ENCODE data around the gene MCF2L2.
A peak's percentile ranks its signal among the peaks of the same experiment; 100 is the strongest.

The MCF2L2 gene

DNA sequence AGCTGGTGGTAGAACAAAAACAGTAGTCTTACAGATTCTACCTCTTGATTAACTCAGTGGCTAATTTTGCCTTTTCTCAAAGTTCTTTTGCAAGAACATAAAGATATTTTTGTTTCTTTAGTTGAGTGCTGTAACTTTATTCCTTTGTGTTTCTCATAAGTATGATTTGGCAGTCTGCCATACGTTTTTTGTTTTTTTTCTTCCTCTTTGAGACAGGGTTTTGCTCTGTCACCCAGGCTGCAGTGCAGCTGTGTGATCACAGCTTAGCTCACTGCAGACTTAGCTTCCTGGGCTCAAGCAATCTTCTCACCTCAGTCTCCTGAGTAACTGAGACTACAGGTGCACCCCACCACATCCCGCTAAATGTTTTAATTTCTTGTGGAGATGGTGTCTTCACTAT, 153.0 kb downstream of the MCF2L2 start:
- no peak for TF ChIP-seq TAF1 (IDR thresholded peaks at IDR 0.05; ENCODE audit: low read depth, low read length)
- no peak for TF ChIP-seq POLR2AphosphoS5 (IDR thresholded peaks at IDR 0.05; ENCODE audit: low read depth, low read length)
- TF ChIP-seq SPI1 (IDR thresholded peaks at IDR 0.05; ENCODE audit: low read depth, low read length), result no peak
- TF ChIP-seq POLR2A (IDR thresholded peaks at IDR 0.05; ENCODE audit: low read depth, low read length), result no peak
- no peak for TF ChIP-seq POU2F2 (IDR thresholded peaks at IDR 0.05; ENCODE audit: low read depth, low read length)
- TF ChIP-seq PAX5 (IDR thresholded peaks at IDR 0.05; ENCODE audit: insufficient read depth, low read length, severe bottlenecking), result no peak
- DNase-seq (ENCODE audit: insufficient read length, low spot score), result no peak
- FAIRE-seq, result peak; percentile 33

DNA sequence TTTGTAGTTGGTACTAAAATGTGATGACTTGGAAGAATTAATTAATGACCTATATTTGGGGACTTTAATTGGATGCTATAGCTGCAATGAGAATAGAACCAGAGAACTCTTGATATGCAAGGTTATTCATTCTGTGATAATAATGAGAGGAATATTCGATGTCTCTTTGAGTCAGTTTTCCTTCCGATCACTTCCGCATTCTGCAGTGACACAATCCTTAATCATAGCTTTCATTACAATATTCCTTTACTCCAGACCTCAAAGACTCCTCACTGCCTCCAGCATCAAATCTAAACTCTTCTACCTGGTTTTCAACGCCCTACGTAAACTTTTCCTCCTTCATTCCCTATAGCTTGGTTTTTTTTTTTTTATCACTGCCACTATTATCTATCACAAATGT, 153.8 kb downstream of the MCF2L2 start:
- no peak for TF ChIP-seq PAX5 (IDR thresholded peaks at IDR 0.05; ENCODE audit: insufficient read depth, low read length, severe bottlenecking)
- DNase-seq (ENCODE audit: insufficient read length, low spot score) (no peak), FAIRE-seq (no peak)

GRCh38 chr3:183272791-183273190, 155.6 kb downstream of the MCF2L2 start:
- DNase-seq (ENCODE audit: insufficient read length, low spot score), result no peak
- no peak for FAIRE-seq
- TF ChIP-seq POU2F2 (IDR thresholded peaks at IDR 0.05; ENCODE audit: low read depth, low read length) (no peak), TAF1 (IDR thresholded peaks at IDR 0.05; ENCODE audit: low read depth, low read length) (no peak)

GRCh38 chr3:183272142-183272541, 156.3 kb downstream of the MCF2L2 start:
- FAIRE-seq (no peak), DNase-seq (ENCODE audit: insufficient read length, low spot score) (no peak)
- TF ChIP-seq POU2F2 (IDR thresholded peaks at IDR 0.05; ENCODE audit: low read depth, low read length) (no peak), PAX5 (IDR thresholded peaks at IDR 0.05; ENCODE audit: insufficient read depth, low read length, severe bottlenecking) (no peak), POLR2AphosphoS5 (IDR thresholded peaks at IDR 0.05; ENCODE audit: low read depth, low read length) (no peak), POLR2A (IDR thresholded peaks at IDR 0.05; ENCODE audit: low read depth, low read length) (no peak), TAF1 (IDR thresholded peaks at IDR 0.05; ENCODE audit: low read depth, low read length) (no peak), SPI1 (IDR thresholded peaks at IDR 0.05; ENCODE audit: low read depth, low read length) (no peak)

DNA sequence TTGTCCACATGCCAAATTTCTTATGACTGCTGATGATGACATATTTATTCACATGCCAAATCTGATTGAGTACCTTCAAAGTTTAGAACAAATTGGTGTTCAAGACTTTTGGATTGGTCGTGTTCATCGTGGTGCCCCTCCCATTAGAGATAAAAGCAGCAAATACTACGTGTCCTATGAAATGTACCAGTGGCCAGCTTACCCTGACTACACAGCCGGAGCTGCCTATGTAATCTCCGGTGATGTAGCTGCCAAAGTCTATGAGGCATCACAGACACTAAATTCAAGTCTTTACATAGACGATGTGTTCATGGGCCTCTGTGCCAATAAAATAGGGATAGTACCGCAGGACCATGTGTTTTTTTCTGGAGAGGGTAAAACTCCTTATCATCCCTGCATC, 158.1 kb downstream of the MCF2L2 start:
- FAIRE-seq (no peak), DNase-seq (ENCODE audit: insufficient read length, low spot score) (no peak)
- TF ChIP-seq POU2F2 (IDR thresholded peaks at IDR 0.05; ENCODE audit: low read depth, low read length) (no peak), TAF1 (IDR thresholded peaks at IDR 0.05; ENCODE audit: low read depth, low read length) (no peak), POLR2A (IDR thresholded peaks at IDR 0.05; ENCODE audit: low read depth, low read length) (no peak), SPI1 (IDR thresholded peaks at IDR 0.05; ENCODE audit: low read depth, low read length) (no peak)

- DNase-seq (ENCODE audit: insufficient read length, low spot score) (no peak), FAIRE-seq (no peak)
- TF ChIP-seq POLR2A (IDR thresholded peaks at IDR 0.05; ENCODE audit: low read depth, low read length) (no peak), POU2F2 (IDR thresholded peaks at IDR 0.05; ENCODE audit: low read depth, low read length) (no peak), SPI1 (IDR thresholded peaks at IDR 0.05; ENCODE audit: low read depth, low read length) (no peak), TAF1 (IDR thresholded peaks at IDR 0.05; ENCODE audit: low read depth, low read length) (no peak), POLR2AphosphoS5 (IDR thresholded peaks at IDR 0.05; ENCODE audit: low read depth, low read length) (no peak), PAX5 (IDR thresholded peaks at IDR 0.05; ENCODE audit: insufficient read depth, low read length, severe bottlenecking) (no peak)
These were observed 159.1 kb downstream of the MCF2L2 start for GRCh38 chr3:183269345-183269744.

- no peak for DNase-seq (ENCODE audit: insufficient read length, low spot score)
- FAIRE-seq, result no peak
- no peak for TF ChIP-seq TAF1 (IDR thresholded peaks at IDR 0.05; ENCODE audit: low read depth, low read length)
- TF ChIP-seq POLR2AphosphoS5 (IDR thresholded peaks at IDR 0.05; ENCODE audit: low read depth, low read length), result no peak
- no peak for TF ChIP-seq POLR2A (IDR thresholded peaks at IDR 0.05; ENCODE audit: low read depth, low read length)
- TF ChIP-seq SPI1 (IDR thresholded peaks at IDR 0.05; ENCODE audit: low read depth, low read length), result no peak
- TF ChIP-seq PAX5 (IDR thresholded peaks at IDR 0.05; ENCODE audit: insufficient read depth, low read length, severe bottlenecking), result no peak
- no peak for TF ChIP-seq POU2F2 (IDR thresholded peaks at IDR 0.05; ENCODE audit: low read depth, low read length)
These were observed 160.1 kb downstream of the MCF2L2 start for GRCh38 chr3:183268366-183268765.

DNA sequence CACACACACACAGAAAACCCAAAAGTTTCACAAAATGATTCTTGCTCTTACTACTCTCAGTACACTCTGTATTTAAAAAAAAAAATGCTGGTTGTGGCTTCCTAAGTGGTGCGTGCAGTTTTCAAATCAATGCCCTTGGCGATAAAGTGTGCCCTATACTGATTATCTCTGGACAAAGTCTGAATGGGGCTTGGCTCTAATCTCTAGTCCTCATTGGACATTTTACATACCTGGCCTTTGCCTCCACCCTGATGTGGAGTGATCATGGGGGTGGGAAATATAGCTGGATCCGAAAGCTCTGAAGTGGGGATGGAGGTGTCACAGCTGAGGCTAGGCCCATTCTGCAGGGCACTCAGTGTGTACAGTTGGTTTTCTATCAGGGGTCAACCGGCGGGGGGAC, 161.3 kb downstream of the MCF2L2 start:
- FAIRE-seq (no peak), DNase-seq (ENCODE audit: insufficient read length, low spot score) (no peak)
- no peak for TF ChIP-seq PAX5 (IDR thresholded peaks at IDR 0.05; ENCODE audit: insufficient read depth, low read length, severe bottlenecking)
- no peak for TF ChIP-seq SPI1 (IDR thresholded peaks at IDR 0.05; ENCODE audit: low read depth, low read length)
- TF ChIP-seq POU2F2 (IDR thresholded peaks at IDR 0.05; ENCODE audit: low read depth, low read length), result no peak
- no peak for TF ChIP-seq POLR2A (IDR thresholded peaks at IDR 0.05; ENCODE audit: low read depth, low read length)
- TF ChIP-seq TAF1 (IDR thresholded peaks at IDR 0.05; ENCODE audit: low read depth, low read length), result no peak
- TF ChIP-seq POLR2AphosphoS5 (IDR thresholded peaks at IDR 0.05; ENCODE audit: low read depth, low read length), result no peak

DNA sequence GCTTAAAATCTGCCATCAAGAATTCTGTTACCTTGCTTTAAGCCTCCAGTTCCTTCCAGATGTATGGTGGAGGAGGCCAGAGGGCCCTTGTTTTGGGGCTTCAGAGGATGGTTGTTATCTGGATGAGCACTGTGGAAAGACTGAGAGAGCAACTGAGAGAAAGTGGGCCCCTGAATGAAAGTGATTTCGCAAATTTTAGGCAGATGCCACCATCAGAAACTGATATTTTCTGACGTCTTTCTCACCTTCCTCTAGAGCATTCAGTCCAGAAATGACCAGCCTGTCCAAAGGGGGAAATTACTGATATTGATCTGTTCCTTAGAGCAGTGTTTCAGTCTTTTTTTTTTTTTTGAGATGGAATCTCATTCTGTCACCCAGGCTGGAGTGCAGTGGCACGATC, 162.0 kb downstream of the MCF2L2 start:
- DNase-seq (ENCODE audit: insufficient read length, low spot score), result no peak
- FAIRE-seq, result no peak
- no peak for TF ChIP-seq POLR2A (IDR thresholded peaks at IDR 0.05; ENCODE audit: low read depth, low read length)
- TF ChIP-seq POLR2AphosphoS5 (IDR thresholded peaks at IDR 0.05; ENCODE audit: low read depth, low read length), result no peak
- no peak for TF ChIP-seq PAX5 (IDR thresholded peaks at IDR 0.05; ENCODE audit: insufficient read depth, low read length, severe bottlenecking)
- TF ChIP-seq TAF1 (IDR thresholded peaks at IDR 0.05; ENCODE audit: low read depth, low read length), result no peak
- no peak for TF ChIP-seq POU2F2 (IDR thresholded peaks at IDR 0.05; ENCODE audit: low read depth, low read length)
- no peak for TF ChIP-seq SPI1 (IDR thresholded peaks at IDR 0.05; ENCODE audit: low read depth, low read length)

- TF ChIP-seq POLR2A (IDR thresholded peaks at IDR 0.05; ENCODE audit: low read depth, low read length) (no peak), POU2F2 (IDR thresholded peaks at IDR 0.05; ENCODE audit: low read depth, low read length) (no peak), PAX5 (IDR thresholded peaks at IDR 0.05; ENCODE audit: insufficient read depth, low read length, severe bottlenecking) (no peak), TAF1 (IDR thresholded peaks at IDR 0.05; ENCODE audit: low read depth, low read length) (no peak), POLR2AphosphoS5 (IDR thresholded peaks at IDR 0.05; ENCODE audit: low read depth, low read length) (no peak), SPI1 (IDR thresholded peaks at IDR 0.05; ENCODE audit: low read depth, low read length) (no peak)
- DNase-seq (ENCODE audit: insufficient read length, low spot score), result no peak
- FAIRE-seq, result no peak
These were observed 162.5 kb downstream of the MCF2L2 start for GRCh38 chr3:183265834-183266417.

All from GM12891 (cell line).